HG02973 (cell line): ENCODE measurements around the gene SV2B.

Experiments
- ATAC-seq: cut with Tn5 transposase; IDR thresholded peaks from one replicate; pipeline ENCODE4 v1.9.1; 2021; ENCODE audit warnings: moderate library complexity; ENCODE audit not compliant: unreplicated experiment

Gene SV2B

GRCh38 chr15:91135201-91136130 is 35.4 kb downstream of the SV2B start:
- peak; percentile 56 for ATAC-seq

- no peak for ATAC-seq
Measured at GRCh38 chr15:91136386-91136923, 36.4 kb downstream of the SV2B start.

GRCh38 chr15:91140601-91141000 is 40.5 kb downstream of the SV2B start:
- ATAC-seq: no peak

- no peak for ATAC-seq
Measured at GRCh38 chr15:91141097-91141496, 41.0 kb downstream of the SV2B start.

- ATAC-seq: peak; percentile 59
Measured at GRCh38 chr15:91142106-91142744, 42.2 kb downstream of the SV2B start.

GRCh38 chr15:91142946-91143345 is 42.9 kb downstream of the SV2B start:
- no peak for ATAC-seq

GRCh38 chr15:91146728-91147127 is 46.7 kb downstream of the SV2B start:
- ATAC-seq: no peak

- no peak for ATAC-seq
Measured at GRCh38 chr15:91148243-91148642, 48.2 kb downstream of the SV2B start.

- no peak for ATAC-seq
Measured at GRCh38 chr15:91150502-91151160, 50.6 kb downstream of the SV2B start.

- no peak for ATAC-seq
Measured at GRCh38 chr15:91151781-91152563, 51.9 kb downstream of the SV2B start.

- ATAC-seq: no peak
Measured at GRCh38 chr15:91152896-91153581, 53.0 kb downstream of the SV2B start.

GRCh38 chr15:91153954-91154353 is 53.9 kb downstream of the SV2B start:
- no peak for ATAC-seq

- no peak for ATAC-seq
Measured at GRCh38 chr15:91156175-91156726, 56.2 kb downstream of the SV2B start.

GRCh38 chr15:91158415-91159394 is 58.6 kb downstream of the SV2B start:
- no peak for ATAC-seq

- ATAC-seq: no peak
Measured at GRCh38 chr15:91165850-91166249, 65.8 kb downstream of the SV2B start.

- no peak for ATAC-seq
Measured at GRCh38 chr15:91168457-91168856, 68.4 kb downstream of the SV2B start.

- ATAC-seq: no peak
Measured at GRCh38 chr15:91171334-91171733, 71.3 kb downstream of the SV2B start.

GRCh38 chr15:91182101-91182500 is 82.0 kb downstream of the SV2B start:
- no peak for ATAC-seq

- ATAC-seq: no peak
Measured at GRCh38 chr15:91183596-91183995, 83.5 kb downstream of the SV2B start.
